Breast epithelium (tissue), 4 donors: ENCODE results near the gene SFTA2. TPM values are rescaled to one million over a fixed set of nuclear protein-coding genes. Genes with fewer than 3 reads are reported as not detected.
"Not testable (repeated sequence)": the region's sequence is repeated elsewhere in the genome, so short reads cannot be mapped to it uniquely, and the experiment has no call there.

Source experiments
- DNase-seq, 2 donors: peaks; one replicate each; pipeline ENCODE4 v3.0.0-alpha.2; 2019; ENCODE audit warnings: low spot score in 2 of 2
- H3K27ac ChIP-seq, 2 donors: fragments of 200-600 bp; sonication (generic) in 1 of 2; one replicate each; pipeline ENCODE4 v1.5.1; 2016 to 2019; ENCODE audit warnings: mild to moderate bottlenecking in 1 of 2
- H3K27me3 ChIP-seq, 2 donors: fragments of 200-600 bp; sonication (generic) in 1 of 2; one replicate each; pipeline versions ENCODE4 v1.5.1 to v1.6.0; 2017 to 2019; ENCODE audit warnings: control low read depth in 1 of 2, mild to moderate bottlenecking in 1 of 2
- H3K36me3 ChIP-seq: fragments of 200-600 bp; one replicate; pipeline ENCODE4 v1.5.1; 2019
- H3K4me1 ChIP-seq, 2 donors: fragments of 200-600 bp; sonication (generic); one replicate each; pipeline ENCODE4 v1.5.1; 2016 to 2019; ENCODE audit warnings: control low read depth in 1 of 2
- H3K4me3 ChIP-seq, 3 donors: fragments of 200-600 bp; sonication (generic); 1 replicate in 2 of 3; 2 replicates in 1 of 3; pipeline ENCODE4 v1.5.1; 2016 to 2019; ENCODE audit warnings: mild to moderate bottlenecking in 3 of 3, moderate library complexity in 2 of 3
- H3K9me3 ChIP-seq, 2 donors: fragments of 200-600 bp; sonication (generic) in 1 of 2; one replicate each; pipeline ENCODE4 v1.5.1; 2016 to 2019; ENCODE audit warnings: control low read depth in 1 of 2
- POLR2A ChIP-seq: fragments of 450-650 bp; IDR thresholded peaks from one replicate; pipeline ENCODE4 v1.6.1; 2016; ENCODE audit warnings: antibody characterized with exemption, mild to moderate bottlenecking, moderate library complexity
- POLR2AphosphoS5 ChIP-seq, 3 donors: sonication (generic); formaldehyde crosslinking; IDR thresholded peaks; one replicate each; pipeline ENCODE4 v1.6.1; 2017; ENCODE audit warnings: antibody characterized with exemption in 3 of 3
- intact Hi-C: fragments of 100-400 bp; cut with DNase I; formaldehyde crosslinking; loops from one replicate; pipeline ENCODE4 v1.15.1; 2023; ENCODE audit warnings: low total_unique reads
- total RNA-seq, 3 donors: library from RNA; depleted of rRNA; stranded (reverse); fragments of >200 nt; gene quantifications; one replicate each; pipeline ENCODE4 v1.1.0, GENCODE V29; 2016
- TF ChIP-seq, protein P1 (sequence below), 3 donors: fragments of 450-650 bp; IDR thresholded peaks; one replicate each; pipeline ENCODE4 v1.5.1; 2016 to 2017; ENCODE audit warnings: antibody characterized with exemption in 3 of 3, mild to moderate bottlenecking in 3 of 3, moderate library complexity in 3 of 3

Gene SFTA2
- total RNA-seq, 3 donors from 2014 or later = not detected

DNA sequence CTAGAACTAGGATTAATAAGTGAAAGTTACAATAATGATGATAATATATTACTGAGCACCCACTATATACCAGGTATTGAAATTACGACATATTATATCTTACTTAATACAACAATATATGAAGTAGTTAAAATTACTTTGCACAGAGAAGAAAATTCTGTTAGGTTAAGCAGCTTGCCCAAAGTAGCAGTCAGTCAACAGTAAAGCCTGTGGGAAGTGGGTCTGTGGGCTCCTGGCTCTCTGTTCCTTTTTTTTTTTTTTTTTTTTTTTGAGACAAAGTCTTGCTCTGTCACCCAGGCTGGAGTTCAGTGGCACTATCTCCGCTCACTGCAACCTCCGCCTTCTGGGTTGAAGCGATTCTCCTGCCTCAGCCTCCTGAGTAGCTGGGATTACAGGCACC, 28.7 kb downstream of the SFTA2 start:
- no peak for DNase-seq
- Histone ChIP-seq H3K27ac (no peak overlapping the region), H3K36me3 (no peaks in the 10 kb centered on the region), H3K4me3 (no peak overlapping the region), H3K27me3 (no peaks in the 10 kb centered on the region), H3K4me1 (no peaks in the 10 kb centered on the region), H3K9me3 (no peaks in the 10 kb centered on the region)
- TF ChIP-seq, protein P1, sequence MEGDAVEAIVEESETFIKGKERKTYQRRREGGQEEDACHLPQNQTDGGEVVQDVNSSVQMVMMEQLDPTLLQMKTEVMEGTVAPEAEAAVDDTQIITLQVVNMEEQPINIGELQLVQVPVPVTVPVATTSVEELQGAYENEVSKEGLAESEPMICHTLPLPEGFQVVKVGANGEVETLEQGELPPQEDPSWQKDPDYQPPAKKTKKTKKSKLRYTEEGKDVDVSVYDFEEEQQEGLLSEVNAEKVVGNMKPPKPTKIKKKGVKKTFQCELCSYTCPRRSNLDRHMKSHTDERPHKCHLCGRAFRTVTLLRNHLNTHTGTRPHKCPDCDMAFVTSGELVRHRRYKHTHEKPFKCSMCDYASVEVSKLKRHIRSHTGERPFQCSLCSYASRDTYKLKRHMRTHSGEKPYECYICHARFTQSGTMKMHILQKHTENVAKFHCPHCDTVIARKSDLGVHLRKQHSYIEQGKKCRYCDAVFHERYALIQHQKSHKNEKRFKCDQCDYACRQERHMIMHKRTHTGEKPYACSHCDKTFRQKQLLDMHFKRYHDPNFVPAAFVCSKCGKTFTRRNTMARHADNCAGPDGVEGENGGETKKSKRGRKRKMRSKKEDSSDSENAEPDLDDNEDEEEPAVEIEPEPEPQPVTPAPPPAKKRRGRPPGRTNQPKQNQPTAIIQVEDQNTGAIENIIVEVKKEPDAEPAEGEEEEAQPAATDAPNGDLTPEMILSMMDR (IDR thresholded peaks at IDR 0.05) = no peak
- TF ChIP-seq POLR2AphosphoS5 (IDR thresholded peaks at IDR 0.05) = no peak
- no peak for TF ChIP-seq POLR2A
- intact Hi-C loops = no loop called here

DNA sequence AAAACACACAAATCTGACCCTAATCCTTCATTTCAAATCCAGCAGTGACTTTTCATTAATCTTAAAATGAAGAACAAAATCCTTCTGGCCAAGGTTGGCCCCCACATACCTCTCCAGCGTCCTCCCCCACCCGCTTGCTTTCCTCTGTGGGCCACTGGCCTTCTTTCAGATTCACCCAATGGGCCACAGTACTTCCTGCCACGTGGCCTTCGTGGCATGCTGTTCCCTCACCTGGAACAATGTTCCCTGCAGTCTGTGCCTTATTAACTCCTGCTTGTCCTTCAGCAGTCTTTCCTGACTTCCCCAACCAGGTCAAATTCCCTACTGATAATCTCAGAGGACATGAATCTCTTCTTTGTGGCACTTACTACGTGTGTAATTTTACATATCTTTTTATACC, 29.3 kb downstream of the SFTA2 start:
- Histone ChIP-seq H3K4me3 (no peak overlapping the region), H3K9me3 (no peaks in the 10 kb centered on the region), H3K27me3 (no peaks in the 10 kb centered on the region), H3K36me3 (no peaks in the 10 kb centered on the region), H3K27ac (no peak overlapping the region), H3K4me1 (no peaks in the 10 kb centered on the region)
- DNase-seq = no peak
- intact Hi-C loops = no loop called here
- TF ChIP-seq POLR2AphosphoS5 (IDR thresholded peaks at IDR 0.05) = no peak
- TF ChIP-seq, protein P1 (IDR thresholded peaks at IDR 0.05) = no peak
- TF ChIP-seq POLR2A = no peak

DNA sequence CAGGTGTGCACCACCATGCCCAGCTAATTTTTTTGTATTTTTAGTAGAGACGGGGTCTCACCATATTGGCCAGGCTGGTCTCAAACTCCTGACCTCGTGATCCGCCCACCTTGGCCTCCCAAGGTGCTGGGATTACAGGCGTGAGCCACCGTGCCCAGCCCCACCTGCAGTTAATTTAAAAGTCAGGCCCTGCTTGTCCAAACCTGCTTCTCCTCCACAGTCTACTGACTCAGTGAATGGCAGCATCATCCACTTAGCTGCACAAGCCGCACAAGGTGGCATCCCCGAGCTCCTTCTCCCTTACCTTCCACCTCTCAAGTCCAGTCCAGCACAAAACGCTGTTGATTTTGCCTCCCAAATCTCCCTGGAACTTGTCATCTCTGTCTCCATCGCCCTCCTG, 29.8 kb downstream of the SFTA2 start:
- H3K27ac ChIP-seq, H3K27me3 ChIP-seq, H3K4me3 ChIP-seq, intact Hi-C loops, H3K4me1 ChIP-seq, H3K9me3 ChIP-seq, DNase-seq, H3K36me3 ChIP-seq: not testable (repeated sequence)

DNA sequence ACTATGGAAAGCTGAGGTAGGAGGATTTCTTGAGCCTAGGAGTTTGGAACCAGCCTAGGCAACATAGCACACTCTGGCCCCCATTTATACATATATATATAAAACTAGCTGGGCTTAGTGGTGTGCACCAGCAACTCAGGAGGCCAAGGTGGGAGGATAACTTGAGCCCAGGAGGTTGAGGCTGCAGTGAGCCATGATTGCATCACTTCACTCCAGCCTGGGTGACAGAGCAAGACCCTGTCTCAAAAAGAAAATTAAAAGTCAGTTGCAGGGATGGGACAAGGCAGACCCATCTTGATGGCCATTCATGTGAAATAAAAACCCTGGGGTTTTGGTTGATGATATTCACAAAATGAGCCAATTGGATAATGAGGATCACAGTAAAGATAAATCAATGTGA, 30.5 kb downstream of the SFTA2 start:
- TF ChIP-seq, protein P1 (IDR thresholded peaks at IDR 0.05) = no peak
- TF ChIP-seq POLR2A (no peak), POLR2AphosphoS5 (IDR thresholded peaks at IDR 0.05) (no peak)
- Histone ChIP-seq H3K9me3 (no peaks in the 10 kb centered on the region), H3K36me3 (no peaks in the 10 kb centered on the region), H3K4me3 (no peak overlapping the region), H3K27me3 (no peaks in the 10 kb centered on the region), H3K4me1 (no peaks in the 10 kb centered on the region), H3K27ac (no peak overlapping the region)
- DNase-seq = no peak
- intact Hi-C loops = no loop called here

DNA sequence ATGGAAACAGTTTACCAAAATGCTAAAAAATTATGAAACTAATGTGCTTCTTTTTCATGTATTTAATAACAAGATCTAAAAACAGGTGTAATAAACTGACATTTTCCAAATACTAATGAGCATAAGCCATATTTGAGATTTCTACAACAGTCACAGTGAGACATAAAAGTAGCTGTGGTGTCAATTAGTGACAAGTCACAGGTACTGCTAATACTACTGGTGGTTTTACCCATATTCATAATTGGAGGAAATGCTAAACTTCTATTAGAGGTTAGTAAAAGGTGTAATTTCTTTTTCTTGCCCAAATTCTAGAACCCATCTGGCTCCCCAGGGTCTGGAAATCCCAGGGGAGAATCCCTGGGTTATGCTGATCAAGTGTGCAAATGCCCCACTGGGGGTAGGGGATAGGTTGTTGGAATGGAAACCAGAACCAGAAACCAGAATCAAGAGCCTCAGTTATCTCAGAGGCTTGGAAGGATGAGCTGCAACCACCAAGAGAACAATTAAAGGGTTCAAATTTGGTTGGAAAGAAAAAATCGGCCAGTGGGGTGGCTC, 31.0 kb downstream of the SFTA2 start:
- intact Hi-C loops = no loop called here
- H3K27me3 ChIP-seq = no peaks in the 10 kb centered on the region
- no peaks in the 10 kb centered on the region for H3K36me3 ChIP-seq
- H3K4me1 ChIP-seq = no peaks in the 10 kb centered on the region
- no peak for DNase-seq
- no peak overlapping the region for H3K27ac ChIP-seq
- TF ChIP-seq POLR2A (no peak), POLR2AphosphoS5 (IDR thresholded peaks at IDR 0.05) (no peak)
- TF ChIP-seq, protein P1 (IDR thresholded peaks at IDR 0.05) = no peak
- H3K4me3 ChIP-seq = no peak overlapping the region
- H3K9me3 ChIP-seq = no peaks in the 10 kb centered on the region

DNA sequence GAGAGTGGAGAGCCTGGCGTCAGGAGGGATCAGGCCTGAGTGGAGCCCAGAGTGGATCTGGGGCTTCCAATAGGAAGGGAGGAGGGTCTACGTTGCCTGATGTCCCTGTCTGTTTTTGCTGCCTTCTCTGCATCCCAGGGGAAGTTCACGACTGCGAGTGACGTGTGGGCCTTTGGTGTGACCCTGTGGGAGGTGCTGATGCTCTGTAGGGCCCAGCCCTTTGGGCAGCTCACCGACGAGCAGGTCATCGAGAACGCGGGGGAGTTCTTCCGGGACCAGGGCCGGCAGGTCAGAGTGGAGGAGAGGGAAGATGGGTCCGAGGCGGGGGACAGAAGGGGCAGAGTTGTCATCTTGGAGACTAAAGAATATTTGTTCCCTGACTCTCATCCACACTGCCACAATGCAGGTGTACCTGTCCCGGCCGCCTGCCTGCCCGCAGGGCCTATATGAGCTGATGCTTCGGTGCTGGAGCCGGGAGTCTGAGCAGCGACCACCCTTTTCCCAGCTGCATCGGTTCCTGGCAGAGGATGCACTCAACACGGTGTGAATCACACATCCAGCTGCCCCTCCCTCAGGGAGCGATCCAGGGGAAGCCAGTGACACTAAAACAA, 33.1 kb downstream of the SFTA2 start:
- Histone ChIP-seq H3K4me3 (no peak overlapping the region), H3K36me3 (no peaks in the 10 kb centered on the region), H3K9me3 (no peaks in the 10 kb centered on the region), H3K27me3 (no peaks in the 10 kb centered on the region), H3K4me1 (no peaks in the 10 kb centered on the region), H3K27ac (no peak overlapping the region)
- no peak for DNase-seq
- intact Hi-C loops = no loop called here
- TF ChIP-seq, protein P1 (IDR thresholded peaks at IDR 0.05) = no peak
- TF ChIP-seq POLR2AphosphoS5 (IDR thresholded peaks at IDR 0.05) (no peak), POLR2A (no peak)
